ENCODE results near the gene DUSP19.

DUSP19 gene

GRCh38 chr2:183072177-183072576, 6.4 kb upstream of the DUSP19 start:
- Histone ChIP-seq H3K27ac (no peak overlapping the region), H3K27me3 (replicated peaks) (no peaks in the 10 kb centered on the region), H3K4me3 (ENCODE audit: low read depth, low read length) (no peak overlapping the region), H3K36me3 (replicated peaks) (no peaks in the 10 kb centered on the region)
- no peak for TF ChIP-seq CTCF (IDR thresholded peaks at IDR 0.05; ENCODE audit: low read depth, low read length, missing control alignments)
- in situ Hi-C loops (cut with HindIII; ENCODE audit: low pct_ligation_motif_present, low sequenced_read_pairs): no loop called here
- DNase-seq: no peak

GRCh38 chr2:183078163-183078463, 434 bp upstream of the DUSP19 start:
- Histone ChIP-seq H3K27me3 (replicated peaks) (no peaks in the 10 kb centered on the region), H3K36me3 (replicated peaks) (no peaks in the 10 kb centered on the region), H3K27ac (no peak overlapping the region), H3K4me3 (ENCODE audit: low read depth, low read length) (peak overlapping the region; percentile 73)
- no peak for DNase-seq
- no peak for TF ChIP-seq CTCF (IDR thresholded peaks at IDR 0.05; ENCODE audit: low read depth, low read length, missing control alignments)
- in situ Hi-C loops (cut with HindIII; ENCODE audit: low pct_ligation_motif_present, low sequenced_read_pairs): no loop called here

- in situ Hi-C loops (cut with HindIII; ENCODE audit: low pct_ligation_motif_present, low sequenced_read_pairs): no loop called here
- peak overlapping the region; percentile 73 for H3K4me3 ChIP-seq (ENCODE audit: low read depth, low read length)
- H3K27me3 ChIP-seq (replicated peaks): no peaks in the 10 kb centered on the region
- TF ChIP-seq CTCF (IDR thresholded peaks at IDR 0.05; ENCODE audit: low read depth, low read length, missing control alignments): no peak
- DNase-seq: peak; percentile 35
- H3K27ac ChIP-seq: peak overlapping the region; percentile 50
- no peaks in the 10 kb centered on the region for H3K36me3 ChIP-seq (replicated peaks)
These were observed 710 bp downstream of the DUSP19 start for GRCh38 chr2:183079139-183079775.

GRCh38 chr2:183081911-183082310, 3.4 kb downstream of the DUSP19 start:
- Histone ChIP-seq H3K27ac (no peak overlapping the region), H3K4me3 (ENCODE audit: low read depth, low read length) (no peak overlapping the region), H3K36me3 (replicated peaks) (no peaks in the 10 kb centered on the region), H3K27me3 (replicated peaks) (no peaks in the 10 kb centered on the region)
- in situ Hi-C loops (cut with HindIII; ENCODE audit: low pct_ligation_motif_present, low sequenced_read_pairs): no loop called here
- TF ChIP-seq CTCF (IDR thresholded peaks at IDR 0.05; ENCODE audit: low read depth, low read length, missing control alignments): no peak
- DNase-seq: no peak

- DNase-seq: no peak
- TF ChIP-seq CTCF (IDR thresholded peaks at IDR 0.05; ENCODE audit: low read depth, low read length, missing control alignments): no peak
- Histone ChIP-seq H3K4me3 (ENCODE audit: low read depth, low read length) (no peak overlapping the region), H3K27ac (no peak overlapping the region), H3K36me3 (replicated peaks) (no peaks in the 10 kb centered on the region), H3K27me3 (replicated peaks) (no peaks in the 10 kb centered on the region)
- in situ Hi-C loops (cut with HindIII; ENCODE audit: low pct_ligation_motif_present, low sequenced_read_pairs): no loop called here
These were observed 9.5 kb downstream of the DUSP19 start for GRCh38 chr2:183088061-183088460.

GRCh38 chr2:183089192-183089851, 10.8 kb downstream of the DUSP19 start:
- Histone ChIP-seq H3K36me3 (replicated peaks) (no peaks in the 10 kb centered on the region), H3K4me3 (ENCODE audit: low read depth, low read length) (no peak overlapping the region), H3K27ac (no peak overlapping the region), H3K27me3 (replicated peaks) (no peaks in the 10 kb centered on the region)
- no peak for TF ChIP-seq CTCF (IDR thresholded peaks at IDR 0.05; ENCODE audit: low read depth, low read length, missing control alignments)
- in situ Hi-C loops (cut with HindIII; ENCODE audit: low pct_ligation_motif_present, low sequenced_read_pairs): no loop called here
- no peak for DNase-seq

Measured in brain microvascular endothelial cell (primary cell).